ENCODE measurements around the gene DOC2A.

Gene DOC2A

GRCh38 chr16:30003670-30004423 is 7.0 kb downstream of the DOC2A start:
- DNase-seq, result no peak

GRCh38 chr16:30002614-30003346 is 8.0 kb downstream of the DOC2A start:
- no peak for DNase-seq

- no peak for DNase-seq
Measured at GRCh38 chr16:30000735-30001631, 9.8 kb downstream of the DOC2A start.

- no peak for DNase-seq
Measured at GRCh38 chr16:29999605-30000004, 11.2 kb downstream of the DOC2A start.

GRCh38 chr16:29996766-29997250 is 14.0 kb downstream of the DOC2A start:
- peak; percentile 48 for DNase-seq

DNA sequence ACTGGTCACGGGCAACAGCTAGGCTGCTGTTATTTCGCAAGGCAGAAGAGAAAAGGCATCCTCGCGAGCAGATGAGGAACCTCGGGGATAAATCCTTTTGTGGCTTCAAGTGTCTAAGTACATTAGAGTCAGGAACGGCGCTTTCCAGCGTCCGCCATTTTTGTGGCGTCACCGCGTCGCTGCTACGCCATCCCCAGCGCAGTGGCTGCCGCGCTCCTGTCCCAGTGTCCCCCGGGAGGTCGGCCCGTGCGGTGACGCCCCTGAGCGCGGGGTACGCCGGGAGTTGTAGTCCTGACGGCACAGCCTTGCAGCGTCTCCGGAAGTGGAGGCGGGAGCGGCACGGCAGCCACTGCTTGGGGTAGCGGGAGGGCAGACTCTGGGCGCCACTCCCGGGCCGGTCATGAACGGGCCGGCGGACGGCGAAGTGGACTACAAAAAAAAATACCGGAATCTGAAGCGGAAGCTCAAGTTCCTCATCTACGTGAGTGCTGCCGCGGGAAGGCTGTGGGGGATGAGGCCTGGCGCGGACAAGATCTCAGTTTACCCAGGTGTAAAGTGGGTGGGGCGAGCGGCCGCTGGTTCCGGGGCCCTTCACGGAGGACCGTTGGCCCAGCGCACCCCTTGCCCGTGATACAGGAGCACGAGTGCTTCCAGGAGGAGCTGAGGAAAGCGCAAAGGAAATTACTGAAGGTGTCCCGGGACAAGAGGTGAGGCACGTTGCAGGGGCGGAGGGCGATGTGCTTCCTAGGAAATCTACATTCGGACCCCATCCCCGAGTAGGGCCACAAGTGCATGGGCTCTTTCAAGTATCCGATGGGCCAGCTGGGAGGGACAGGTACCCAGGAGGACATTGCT is 14.7 kb downstream of the DOC2A start, which contains the start of gene INO80E:
INO80E (plus strand) TSS at position 331 of the 855 bp plus-strand sequence; CDS start at position 401, 70 bp downstream.
- DNase-seq, result peak; percentile 99

GRCh38 chr16:29995324-29995910 is 15.4 kb downstream of the DOC2A start, which contains the start of gene HIRIP3:
TSS of gene HIRIP3 (minus strand) at chr16:29995617. CDS start at chr16:29995605, 12 bp downstream.
- DNase-seq, result peak; percentile 96

DNA sequence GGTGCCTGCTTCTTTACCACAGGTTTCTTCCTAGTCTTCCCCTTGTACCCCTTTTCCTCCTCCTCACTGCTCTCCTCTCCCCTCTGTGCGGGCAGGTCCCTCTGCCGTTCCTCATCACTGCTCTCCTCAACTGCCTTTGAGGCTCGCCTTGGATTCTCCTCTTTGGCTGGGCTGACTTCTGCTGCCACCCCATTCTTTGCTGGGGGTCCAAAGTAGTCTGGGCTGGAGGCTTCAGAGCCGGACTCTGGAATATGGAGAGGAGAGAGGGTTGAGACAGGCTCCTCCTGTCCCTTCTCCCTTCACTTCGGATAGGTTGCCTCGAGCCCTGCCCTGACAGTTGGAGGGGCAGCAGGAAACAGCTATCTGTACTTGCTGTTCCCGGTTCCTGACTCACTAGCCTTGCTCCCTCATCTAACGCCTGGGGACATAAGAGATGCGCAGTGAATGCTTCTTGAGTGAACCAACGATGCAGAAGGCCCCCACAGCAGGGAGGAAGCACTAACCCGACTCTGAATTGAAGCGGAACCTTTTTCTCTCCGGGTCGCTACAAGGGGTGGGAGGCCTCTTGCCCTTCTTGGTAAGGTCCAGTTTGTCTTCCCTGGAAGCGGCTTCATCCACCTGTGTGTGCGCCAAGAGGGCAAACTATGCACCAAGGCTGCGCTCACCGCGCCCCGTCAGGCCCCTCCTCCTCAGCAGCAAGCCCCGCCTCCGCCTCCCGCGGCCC is 16.1 kb downstream of the DOC2A start:
- DNase-seq, result peak; percentile 71

DNA sequence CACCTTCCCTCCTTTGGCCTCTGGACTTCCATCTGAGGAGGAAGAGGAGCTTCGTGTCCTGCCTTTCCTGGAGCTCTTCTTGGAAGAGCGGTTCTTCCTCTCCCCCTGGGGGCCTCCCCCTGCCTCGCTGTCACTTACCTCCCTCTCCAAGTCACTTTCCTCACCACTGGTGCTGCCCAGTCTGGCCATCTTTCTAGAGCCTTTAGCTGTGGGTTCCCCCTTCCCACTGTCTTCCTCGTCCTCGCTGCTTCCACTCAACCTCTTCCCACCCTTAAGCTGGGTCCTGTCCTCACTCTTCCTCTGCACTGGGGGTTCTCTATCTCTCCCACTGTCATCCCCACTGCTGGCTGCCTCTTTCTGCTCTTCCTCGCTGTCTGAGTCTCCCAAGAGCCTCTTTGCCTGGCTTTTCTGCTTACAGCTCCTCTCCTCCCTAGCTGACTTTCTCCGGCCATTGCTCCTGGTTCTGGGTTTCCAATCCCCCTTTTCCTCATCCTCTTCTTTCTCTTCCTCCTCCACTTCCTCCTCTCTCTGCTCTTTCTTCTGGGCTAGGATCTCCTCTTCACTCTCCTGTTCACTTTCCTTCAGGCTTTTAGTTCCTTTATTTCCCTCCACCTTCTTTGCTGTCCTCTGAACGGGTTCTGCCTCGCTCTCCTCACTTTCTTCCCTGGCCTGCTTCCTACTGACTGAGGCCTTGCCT is 16.8 kb downstream of the DOC2A start:
- no peak for DNase-seq

- DNase-seq, result no peak
Measured at GRCh38 chr16:29993191-29993902, 17.5 kb downstream of the DOC2A start.

DNA sequence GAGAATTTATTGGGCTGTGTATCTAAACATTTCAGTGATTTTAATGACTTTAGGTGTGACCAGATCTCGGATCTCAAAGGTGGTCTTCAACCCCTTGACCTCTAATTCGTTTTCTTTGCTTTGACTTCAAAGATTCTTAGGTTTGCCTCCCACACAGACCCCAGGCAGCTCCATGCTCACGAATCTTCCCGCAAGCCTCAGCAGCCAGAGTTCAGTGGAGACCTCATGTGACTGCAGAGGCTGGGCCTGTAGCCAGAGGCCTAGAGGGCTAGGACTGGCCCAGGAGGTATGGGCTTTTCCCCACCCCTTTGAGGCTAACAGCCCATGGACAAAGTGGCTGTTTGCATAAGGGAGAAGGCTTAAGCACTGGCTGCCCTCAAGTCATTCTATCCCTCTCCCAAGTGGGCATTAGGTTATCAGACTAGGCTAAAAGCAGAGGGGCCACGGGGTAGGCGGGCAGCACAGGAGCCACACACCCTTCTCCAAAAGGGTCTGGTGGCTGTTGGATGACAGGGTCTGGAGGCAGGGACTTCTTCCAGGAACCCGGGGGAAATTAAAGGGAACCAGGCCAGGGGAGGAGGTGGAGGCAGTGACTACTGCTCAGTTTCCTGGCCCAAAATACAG is 18.4 kb downstream of the DOC2A start:
- no peak for DNase-seq

DNA sequence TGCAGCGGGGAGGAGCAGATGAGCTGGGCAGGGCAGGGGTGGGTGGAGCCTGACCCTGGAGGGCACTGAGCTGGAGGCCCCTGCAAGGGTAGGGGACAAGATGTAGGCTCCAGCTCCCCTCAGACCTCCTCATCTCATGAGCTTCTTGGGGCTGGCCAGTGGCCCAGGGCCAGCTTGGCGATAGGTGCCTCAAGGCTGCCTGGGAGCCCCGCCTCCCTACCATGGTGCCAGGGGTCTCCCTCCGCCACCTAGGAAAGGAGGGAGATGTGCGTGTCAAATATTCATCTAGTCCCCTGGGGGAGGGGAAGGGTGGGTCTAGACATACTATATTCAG is 19.3 kb downstream of the DOC2A start:
- DNase-seq, result no peak

GRCh38 chr16:29990883-29991570 is 19.8 kb downstream of the DOC2A start:
- DNase-seq, result no peak

DNA sequence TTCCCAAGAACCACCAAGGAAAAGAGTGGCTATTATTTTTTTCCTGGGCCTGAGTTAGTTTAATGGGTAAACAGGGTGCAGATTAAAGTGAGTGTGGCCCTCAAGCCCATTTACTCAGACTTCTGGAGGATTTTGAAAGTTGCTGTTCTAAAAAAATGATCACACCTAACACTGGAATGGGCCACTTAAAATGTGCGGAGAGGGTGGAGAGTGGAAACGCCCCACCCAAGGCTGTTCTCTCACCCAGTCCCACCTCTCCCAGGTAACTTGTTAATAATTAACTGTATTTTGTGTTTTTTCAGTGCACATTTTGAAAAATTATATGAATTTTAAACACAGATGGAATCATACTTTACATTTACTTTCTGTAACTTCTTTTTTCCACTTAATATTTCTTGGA is 20.8 kb downstream of the DOC2A start:
- no peak for DNase-seq

DNA sequence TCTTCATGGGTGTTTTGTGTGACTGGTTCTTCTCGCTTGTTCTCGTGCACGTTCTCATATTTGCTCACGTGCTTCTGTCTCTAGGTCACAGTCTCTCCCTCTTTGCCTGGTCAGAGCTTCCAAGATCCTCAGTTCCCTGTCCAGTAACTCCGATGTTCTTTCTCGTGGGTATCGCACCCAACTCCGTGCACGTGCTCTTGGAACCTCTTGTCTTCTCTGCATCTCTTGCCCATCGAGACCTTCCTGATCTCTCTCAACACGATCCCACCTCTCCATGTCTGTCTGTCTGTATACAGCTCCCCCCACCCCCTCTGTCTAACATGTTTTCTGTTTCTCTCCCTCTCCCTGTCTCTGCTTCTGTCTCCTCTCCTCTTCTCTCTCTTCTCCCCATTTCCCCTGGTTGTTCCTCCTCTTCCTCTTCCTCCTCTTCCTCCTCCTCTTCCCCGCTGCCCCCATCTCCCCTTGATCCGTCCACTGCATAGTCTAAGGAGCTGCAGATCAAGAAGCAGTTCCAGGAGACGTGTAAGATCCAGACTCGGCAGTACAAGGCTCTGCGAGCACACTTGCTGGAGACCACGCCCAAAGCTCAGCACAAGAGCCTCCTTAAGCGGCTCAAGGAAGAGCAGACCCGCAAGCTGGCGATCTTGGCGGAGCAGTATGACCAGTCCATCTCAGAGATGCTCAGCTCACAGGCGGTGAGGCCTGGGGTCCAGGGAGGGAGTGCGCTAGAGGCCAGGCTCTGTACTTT is 21.5 kb downstream of the DOC2A start:
- no peak for DNase-seq

DNA sequence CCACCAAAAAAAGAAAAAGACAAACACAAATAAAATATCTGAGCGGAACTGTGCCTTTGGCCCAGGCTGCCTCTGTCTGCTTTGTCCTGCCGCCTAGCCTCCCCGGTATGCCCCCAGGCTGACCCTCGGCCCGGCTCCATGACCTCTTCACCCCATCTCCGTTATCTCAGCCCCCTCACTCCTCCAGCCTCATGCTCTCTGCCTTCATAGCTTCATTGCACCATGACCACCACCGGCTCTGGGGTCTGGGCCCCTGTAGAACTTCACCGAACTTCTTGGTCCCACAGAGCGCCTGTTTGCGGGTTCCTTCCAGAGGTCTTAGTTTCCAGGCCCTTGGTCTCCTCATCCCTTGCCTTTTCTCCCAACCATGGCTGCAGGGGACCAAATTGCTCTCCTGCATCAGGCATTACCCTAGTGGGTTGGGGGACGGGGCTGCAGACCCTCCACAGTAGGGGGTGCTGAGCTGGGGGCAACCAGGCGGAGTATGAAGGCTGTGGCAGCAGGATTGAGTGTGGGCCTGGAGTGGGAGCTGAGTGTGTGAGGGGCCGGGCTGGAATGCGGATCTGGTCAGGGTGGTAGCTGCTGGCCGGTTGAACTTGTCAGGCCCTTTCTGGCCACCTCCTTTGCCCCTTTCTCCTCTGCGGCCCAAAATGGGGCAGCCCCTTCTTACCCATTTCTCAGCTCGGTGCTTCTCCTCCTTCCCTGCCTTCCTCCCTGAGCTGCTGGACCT is 22.3 kb downstream of the DOC2A start:
- DNase-seq, result no peak

Measured in hematopoietic multipotent progenitor cell treated with erythropoietin and hydrocortisone succinate and interleukin-3 and kit ligand, for 4 days (in vitro differentiated cells).